ENCODE data around the gene ITIH3.

- no peak for TF ChIP-seq CTCF (IDR thresholded peaks at IDR 0.05; ENCODE audit: insufficient read depth, low read depth, low read length)
- no peak for TF ChIP-seq EZH2 (IDR thresholded peaks at IDR 0.05; ENCODE audit: insufficient read depth, low read length)
Measured at GRCh38 chr3:52777127-52777958, 17.3 kb upstream of the ITIH3 start, which contains the start of gene ITIH1.
